IMR-90 (cell line): ENCODE measurements around the gene PAPPA. TPM values are rescaled to one million over a fixed set of nuclear protein-coding genes. Genes with fewer than 3 reads are reported as not detected.

Experiments
- ATAC-seq: fragments of 200-7000 bp; cut with Tn5 transposase; 2 replicates; pipeline ENCODE4 v1.9.1; 2020; ENCODE audit warnings: low read depth, mild to moderate bottlenecking, moderate library complexity
- BruUV-seq: library from RNA; stranded (reverse); fragments of 400-500 nt; replicated peaks from 2 replicates; lab custom pipeline; 2021; lab: Mats Ljungman, UMichigan
- CTCF ChIA-PET: fragments of 300-600 bp; formaldehyde crosslinking; extraction: SDS; loops from one replicate; lab custom pipeline; 2021; ENCODE audit warnings: antibody characterized with exemption; lab: Yijun Ruan, JAX
- POLR2A ChIA-PET: fragments of 300-600 bp; sonication (Branson Sonifier 250); formaldehyde crosslinking; loops from one replicate; lab custom pipeline; 2022; ENCODE audit warnings: antibody characterized with exemption; ENCODE audit not compliant: unreplicated experiment; lab: Charles Lee
- DNase-seq: peaks from one replicate; pipeline ENCODE4 v3.0.0; 2013
- H2AFZ ChIP-seq: replicated peaks from 2 replicates; pipeline ENCODE3; 2013; ENCODE audit warnings: low read length, mild to moderate bottlenecking; ENCODE audit not compliant: poor library complexity
- H2AK5ac ChIP-seq: 2 replicates; pipeline ENCODE4 v1.6.1; 2013; ENCODE audit warnings: low read depth, low read length, inconsistent platforms
- H2AK9ac ChIP-seq: replicated peaks from 2 replicates; pipeline ENCODE3; 2013; ENCODE audit warnings: mild to moderate bottlenecking, low read depth, low read length, moderate library complexity; ENCODE audit not compliant: poor library complexity
- H2BK120ac ChIP-seq: 2 replicates; pipeline ENCODE4 v1.6.1; 2013; ENCODE audit warnings: low read depth, low read length, inconsistent platforms
- H2BK15ac ChIP-seq: 3 replicates; pipeline ENCODE4 v1.6.1; 2013; ENCODE audit warnings: low read depth, low read length, inconsistent platforms
- H2BK20ac ChIP-seq: 2 replicates; pipeline ENCODE4 v1.6.1; 2013; ENCODE audit warnings: low read depth, mild to moderate bottlenecking, inconsistent platforms, low read length, moderate library complexity
- H2BK5ac ChIP-seq: 2 replicates; pipeline ENCODE4 v1.6.1; 2013; ENCODE audit warnings: mild to moderate bottlenecking, low read depth, low read length, inconsistent platforms; ENCODE audit not compliant: poor library complexity, severe bottlenecking
- H3K14ac ChIP-seq: replicated peaks from 2 replicates; pipeline ENCODE4 v1.6.1; 2013; ENCODE audit warnings: low read depth, low read length, inconsistent platforms
- H3K18ac ChIP-seq: 2 replicates; pipeline ENCODE4 v1.6.1; 2013; ENCODE audit warnings: low read depth, low read length, control low read depth
- H3K23ac ChIP-seq: 2 replicates; pipeline ENCODE4 v1.6.1; 2013; ENCODE audit warnings: low read depth, low read length, inconsistent platforms
- H3K27ac ChIP-seq: 2 replicates; pipeline ENCODE4 v1.5.1; 2013; ENCODE audit warnings: mild to moderate bottlenecking, control low read depth, low read length; ENCODE audit not compliant: insufficient read depth
- H3K27me3 ChIP-seq: 2 replicates; pipeline ENCODE4 v1.6.1; 2013; ENCODE audit warnings: low read length; ENCODE audit not compliant: control insufficient read depth, insufficient read depth
- H3K36me3 ChIP-seq: 2 replicates; pipeline ENCODE4 v1.6.1; 2013; ENCODE audit warnings: low read length, mixed read lengths; ENCODE audit not compliant: control insufficient read depth, insufficient read depth
- H3K4ac ChIP-seq: 2 replicates; pipeline ENCODE4 v1.6.1; 2013; ENCODE audit warnings: low read depth, low read length, inconsistent platforms
- H3K4me1 ChIP-seq: 2 replicates; pipeline ENCODE4 v1.6.1; 2013; ENCODE audit warnings: low read length, mixed read lengths; ENCODE audit not compliant: control insufficient read depth, insufficient read depth
- H3K4me2 ChIP-seq: 2 replicates; pipeline ENCODE4 v1.6.1; 2013; ENCODE audit warnings: low read depth, mild to moderate bottlenecking, control low read depth, low read length, moderate library complexity
- H3K4me3 ChIP-seq: 2 replicates; pipeline ENCODE4 v1.5.1; 2013; ENCODE audit warnings: low read depth, mild to moderate bottlenecking, control low read depth, low read length, moderate library complexity; ENCODE audit not compliant: insufficient read depth
- H3K56ac ChIP-seq: 2 replicates; pipeline ENCODE4 v1.6.1; 2013; ENCODE audit warnings: low read length, inconsistent platforms; ENCODE audit not compliant: insufficient read depth; ENCODE audit errors: extremely low read depth
- H3K79me1 ChIP-seq, 2 experiments: 2 replicates each; pipeline ENCODE4 v1.6.1; 2013; ENCODE audit warnings: low read length in 2 of 2, inconsistent platforms in 1 of 2, low read depth in 1 of 2
- H3K9ac ChIP-seq: 2 replicates; pipeline ENCODE4 v1.6.1; 2013; ENCODE audit warnings: low read depth, low read length, control low read depth
- H3K9me1 ChIP-seq: 2 replicates; pipeline ENCODE4 v1.6.1; 2013; ENCODE audit warnings: low read length, inconsistent platforms; ENCODE audit not compliant: insufficient read depth
- H3K9me3 ChIP-seq: 2 replicates; pipeline ENCODE4 v1.6.1; 2013; ENCODE audit warnings: low read length; ENCODE audit not compliant: control insufficient read depth, insufficient read depth
- H4K20me1 ChIP-seq: 2 replicates; pipeline ENCODE4 v1.6.1; 2013; ENCODE audit warnings: low read length, inconsistent platforms; ENCODE audit not compliant: insufficient read depth
- H4K5ac ChIP-seq: 2 replicates; pipeline ENCODE4 v1.6.1; 2013; ENCODE audit warnings: mild to moderate bottlenecking, low read depth, low read length, control low read depth
- H4K8ac ChIP-seq, 2 experiments: 2 replicates each; pipeline ENCODE4 v1.6.1; 2013; ENCODE audit warnings: low read depth in 2 of 2, low read length in 2 of 2, control low read depth in 1 of 2, inconsistent platforms in 1 of 2
- H4K91ac ChIP-seq: 2 replicates; pipeline ENCODE4 v1.6.1; 2013; ENCODE audit warnings: low read depth, low read length, inconsistent platforms; ENCODE audit not compliant: insufficient read depth
- BHLHE40 ChIP-seq: fragments of 150-350 bp; IDR thresholded peaks from 2 replicates; pipeline ENCODE4 v1.6.1; 2016; ENCODE audit warnings: mild to moderate bottlenecking, low read depth, low read length
- MAFK ChIP-seq: IDR thresholded peaks from 2 replicates; pipeline ENCODE4 v1.6.1; 2012; ENCODE audit warnings: low read depth, low read length, improper control_type of control experiment
- RCOR1 ChIP-seq: IDR thresholded peaks from 2 replicates; pipeline ENCODE4 v1.6.1; 2012; ENCODE audit warnings: mild to moderate bottlenecking, low read length, improper control_type of control experiment; ENCODE audit not compliant: insufficient replicate concordance
- SMC3 ChIP-seq: fragments of 150-350 bp; IDR thresholded peaks from 2 replicates; pipeline ENCODE4 v1.6.1; 2016; ENCODE audit warnings: low read depth, mild to moderate bottlenecking, antibody characterized with exemption, low read length, moderate library complexity
- WGBS, 2 experiments: methylation state at CpG; one replicate each; pipeline versions ENCODE4 v1.1.5 to v1.1.7; 2013; ENCODE audit warnings: missing lambda C conversion rate in 2 of 2; ENCODE audit not compliant: insufficient read length in 1 of 2; ENCODE audit errors: extremely low coverage in 2 of 2; 5-methylcytosine and 5-hydroxymethylcytosine counted together
- dilution Hi-C: fragments of 300-500 bp; cut with HindIII; formaldehyde crosslinking; loops from one replicate; pipeline ENCODE4 v1.14.3; 2018; ENCODE audit warnings: low sequenced_read_pairs; ENCODE audit not compliant: unreplicated experiment
- in situ Hi-C: fragments of 300-500 bp; cut with MboI; formaldehyde crosslinking; loops from 3 replicates; pipeline ENCODE4 v1.14.3; 2019; ENCODE audit warnings: low sequenced_read_pairs, inconsistent platforms, mixed read lengths
- intact Hi-C: fragments of 100-400 bp; cut with micrococcal nuclease; formaldehyde crosslinking; loops from 2 replicates; pipeline ENCODE4 v1.10.0; 2022
- polyA plus RNA-seq, 3 experiments: library from polyadenylated mRNA; depleted of rRNA; stranded (reverse); fragments of >200 nt; gene quantifications; 2 replicates each; pipeline ENCODE4 v1.2.3, GENCODE V29; 2012; ENCODE audit warnings: low replicate concordance in 1 of 3
- total RNA-seq: library from RNA; depleted of rRNA; stranded (reverse); fragments of >200 nt; gene quantifications from 2 replicates; pipeline ENCODE4 v1.2.3, GENCODE V29; 2012
- TF ChIP-seq, protein P1 (sequence below): fragments of 150-350 bp; IDR thresholded peaks from 2 replicates; pipeline ENCODE4 v1.6.1; 2016; ENCODE audit warnings: low read depth, mild to moderate bottlenecking, low read length, moderate library complexity, borderline replicate concordance

Gene PAPPA
- total and polyA plus RNA-seq, 2 of the 4 experiments (the other 2 are of a cell fraction): 8.3 to 12.4 TPM

DNA sequence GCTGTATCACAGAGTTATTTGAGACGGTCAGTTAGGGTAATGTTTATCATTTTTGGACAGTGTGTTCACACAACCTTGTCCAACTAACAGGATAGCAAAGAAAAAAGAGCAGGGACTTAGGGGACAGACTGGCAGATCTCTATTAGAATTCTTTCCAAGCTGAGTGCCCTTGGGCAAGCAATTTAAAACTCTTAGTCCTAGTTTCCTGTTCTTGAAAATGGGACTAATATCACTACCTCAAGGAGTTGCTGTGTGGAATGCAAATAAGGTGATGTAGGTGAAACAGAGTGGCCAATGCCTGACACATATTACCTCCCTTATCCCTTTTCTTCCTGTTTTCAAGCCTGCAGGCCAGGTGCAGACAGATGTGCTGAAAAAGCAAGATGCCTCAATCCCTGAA, 186.7 kb downstream of the PAPPA start:
- no peak overlapping the region for H2BK5ac ChIP-seq
- H2AK9ac ChIP-seq: no peak overlapping the region
- no peak overlapping the region for H2AK5ac ChIP-seq
- no CpG with 5 or more reads among the region's 1 CpG for WGBS, 2 experiments
- peaks cover 67% of the 10 kb centered on the region for H3K36me3 ChIP-seq
- H4K8ac ChIP-seq: no peak overlapping the region
- H4K20me1 ChIP-seq: peaks cover 11% of the 10 kb centered on the region; the same call in 1 of the 2 replicates
- in situ Hi-C loops: no loop called here
- no peak for ATAC-seq
- no peak overlapping the region for H4K5ac ChIP-seq
- no peak for DNase-seq
- H4K91ac ChIP-seq: no peak overlapping the region
- TSS peak; percentile 2 for BruUV-seq
- H3K23ac ChIP-seq: no peak overlapping the region
- no peaks in the 10 kb centered on the region for H3K27me3 ChIP-seq
- H3K4me2 ChIP-seq: no peak overlapping the region
- H3K4me1 ChIP-seq: peaks cover 9% of the 10 kb centered on the region
- no peak overlapping the region for H3K4ac ChIP-seq
- H3K18ac ChIP-seq: no peak overlapping the region
- H3K9me1 ChIP-seq: no peaks in the 10 kb centered on the region; the same call in 1 of the 2 replicates
- H3K9ac ChIP-seq: no peak overlapping the region
- H3K9me3 ChIP-seq: no peaks in the 10 kb centered on the region
- no peak overlapping the region for H3K14ac ChIP-seq
- H2BK120ac ChIP-seq: no peak overlapping the region
- dilution Hi-C loops: no loop called here
- POLR2A ChIA-PET: no interaction called here
- H3K4me3 ChIP-seq: no peak overlapping the region
- CTCF ChIA-PET: no interaction called here
- intact Hi-C loops: loop anchor here (5.0 kb wide), 1 partner anchor 748 kb away; no protein-coding TSS in a partner anchor
- H2BK20ac ChIP-seq: no peak overlapping the region
- TF ChIP-seq BHLHE40 (no peak), SMC3 (no peak), MAFK (no peak), RCOR1 (no peak)
- TF ChIP-seq, protein P1, sequence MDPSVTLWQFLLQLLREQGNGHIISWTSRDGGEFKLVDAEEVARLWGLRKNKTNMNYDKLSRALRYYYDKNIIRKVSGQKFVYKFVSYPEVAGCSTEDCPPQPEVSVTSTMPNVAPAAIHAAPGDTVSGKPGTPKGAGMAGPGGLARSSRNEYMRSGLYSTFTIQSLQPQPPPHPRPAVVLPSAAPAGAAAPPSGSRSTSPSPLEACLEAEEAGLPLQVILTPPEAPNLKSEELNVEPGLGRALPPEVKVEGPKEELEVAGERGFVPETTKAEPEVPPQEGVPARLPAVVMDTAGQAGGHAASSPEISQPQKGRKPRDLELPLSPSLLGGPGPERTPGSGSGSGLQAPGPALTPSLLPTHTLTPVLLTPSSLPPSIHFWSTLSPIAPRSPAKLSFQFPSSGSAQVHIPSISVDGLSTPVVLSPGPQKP: no peak
- H3K56ac ChIP-seq: no peak overlapping the region
- no peak overlapping the region for H3K27ac ChIP-seq
- no peaks in the 10 kb centered on the region for H3K79me1 ChIP-seq
- H2AFZ ChIP-seq: no peak overlapping the region
- no peak overlapping the region for H2BK15ac ChIP-seq
